OCI-LY1 (cell line): ENCODE results near the gene SLC25A13.

ENCODE experiments used
- CTCF ChIP-seq: fragments of 200-600 bp; sonication (generic), shearing (Covaris generic); IDR thresholded peaks from 2 replicates; pipeline ENCODE4 v1.5.1; 2017; ENCODE audit warnings: mild to moderate bottlenecking, antibody characterized with exemption, low read length, moderate library complexity, mixed read lengths
- EZH2 ChIP-seq: fragments of 200-600 bp; sonication (generic), shearing (Covaris generic); IDR thresholded peaks from 2 replicates; pipeline ENCODE4 v1.8.0; 2017; ENCODE audit warnings: borderline replicate concordance, mixed run types, mild to moderate bottlenecking, antibody characterized with exemption, low read length, moderate library complexity, mixed read lengths

- TF ChIP-seq CTCF (no peak), EZH2 (no peak)
These were observed 68.5 kb downstream of the SLC25A13 start for GRCh38 chr7:96253441-96253840.
